ENCODE results near the gene SLC8A1.

The SLC8A1 gene

GRCh38 chr2:40412456-40412855 is 39.4 kb downstream of the SLC8A1 start:
- TF ChIP-seq CTCF (IDR thresholded peaks at IDR 0.05) = no peak
- H3K4me1 ChIP-seq (ENCODE audit: control insufficient read depth in 1 of 2, insufficient read depth in 1 of 2, low read depth in 1 of 2, low read length in 1 of 2) = no peaks in the 10 kb centered on the region

GRCh38 chr2:40410695-40411094 is 41.2 kb downstream of the SLC8A1 start:
- Histone ChIP-seq H3K4me1 (ENCODE audit: control insufficient read depth in 1 of 2, insufficient read depth in 1 of 2, low read depth in 1 of 2, low read length in 1 of 2) (no peaks in the 10 kb centered on the region), H3K27me3 (no peaks in the 10 kb centered on the region), H3K9me3 (no peaks in the 10 kb centered on the region), H3K27ac (no peak overlapping the region), H3K4me3 (ENCODE audit: low read depth in 1 of 2, low read length in 1 of 2) (no peak overlapping the region), H3K36me3 (no peaks in the 10 kb centered on the region)
- no peak for TF ChIP-seq CTCF (IDR thresholded peaks at IDR 0.05)

More at GRCh38 chr2:40412456-40412855, 39.4 kb downstream of the SLC8A1 start:
- no peaks in the 10 kb centered on the region for H3K9me3 ChIP-seq
- no peaks in the 10 kb centered on the region for H3K36me3 ChIP-seq
- no peaks in the 10 kb centered on the region for H3K27me3 ChIP-seq
- no peak overlapping the region for H3K27ac ChIP-seq
- H3K4me3 ChIP-seq (ENCODE audit: low read depth in 1 of 2, low read length in 1 of 2) = no peak overlapping the region

- Histone ChIP-seq H3K36me3 (no peaks in the 10 kb centered on the region), H3K4me1 (ENCODE audit: control insufficient read depth in 1 of 2, insufficient read depth in 1 of 2, low read depth in 1 of 2, low read length in 1 of 2) (no peaks in the 10 kb centered on the region), H3K27ac (no peak overlapping the region), H3K4me3 (ENCODE audit: low read depth in 1 of 2, low read length in 1 of 2) (no peak overlapping the region), H3K9me3 (no peaks in the 10 kb centered on the region), H3K27me3 (no peaks in the 10 kb centered on the region)
- no peak for TF ChIP-seq CTCF (IDR thresholded peaks at IDR 0.05)
Measured at GRCh38 chr2:40409734-40410133, 42.2 kb downstream of the SLC8A1 start.

- no peak overlapping the region for H3K4me3 ChIP-seq (ENCODE audit: low read depth in 1 of 2, low read length in 1 of 2)
- no peaks in the 10 kb centered on the region for H3K9me3 ChIP-seq
- H3K36me3 ChIP-seq = no peaks in the 10 kb centered on the region
- H3K27ac ChIP-seq = no peak overlapping the region
- no peaks in the 10 kb centered on the region for H3K27me3 ChIP-seq
- H3K4me1 ChIP-seq (ENCODE audit: control insufficient read depth in 1 of 2, insufficient read depth in 1 of 2, low read depth in 1 of 2, low read length in 1 of 2) = no peaks in the 10 kb centered on the region
- no peak for TF ChIP-seq CTCF (IDR thresholded peaks at IDR 0.05)
Measured at GRCh38 chr2:40406485-40407289, 45.2 kb downstream of the SLC8A1 start.

- Histone ChIP-seq H3K9me3 (no peaks in the 10 kb centered on the region), H3K27me3 (no peaks in the 10 kb centered on the region), H3K4me3 (ENCODE audit: low read depth in 1 of 2, low read length in 1 of 2) (no peak overlapping the region), H3K36me3 (no peaks in the 10 kb centered on the region), H3K4me1 (ENCODE audit: control insufficient read depth in 1 of 2, insufficient read depth in 1 of 2, low read depth in 1 of 2, low read length in 1 of 2) (no peaks in the 10 kb centered on the region), H3K27ac (no peak overlapping the region)
- TF ChIP-seq CTCF (IDR thresholded peaks at IDR 0.05) = no peak
Measured at GRCh38 chr2:40405465-40405864, 46.4 kb downstream of the SLC8A1 start.
